ENCODE measurements around the gene BCL2. TPM values are rescaled to one million over a fixed set of nuclear protein-coding genes. Genes with fewer than 3 reads are reported as not detected.

BCL2 gene
- total and polyA plus RNA-seq, 3 donors from 2014 or later: 6.3 to 20.8 (median 16.0) TPM

DNA sequence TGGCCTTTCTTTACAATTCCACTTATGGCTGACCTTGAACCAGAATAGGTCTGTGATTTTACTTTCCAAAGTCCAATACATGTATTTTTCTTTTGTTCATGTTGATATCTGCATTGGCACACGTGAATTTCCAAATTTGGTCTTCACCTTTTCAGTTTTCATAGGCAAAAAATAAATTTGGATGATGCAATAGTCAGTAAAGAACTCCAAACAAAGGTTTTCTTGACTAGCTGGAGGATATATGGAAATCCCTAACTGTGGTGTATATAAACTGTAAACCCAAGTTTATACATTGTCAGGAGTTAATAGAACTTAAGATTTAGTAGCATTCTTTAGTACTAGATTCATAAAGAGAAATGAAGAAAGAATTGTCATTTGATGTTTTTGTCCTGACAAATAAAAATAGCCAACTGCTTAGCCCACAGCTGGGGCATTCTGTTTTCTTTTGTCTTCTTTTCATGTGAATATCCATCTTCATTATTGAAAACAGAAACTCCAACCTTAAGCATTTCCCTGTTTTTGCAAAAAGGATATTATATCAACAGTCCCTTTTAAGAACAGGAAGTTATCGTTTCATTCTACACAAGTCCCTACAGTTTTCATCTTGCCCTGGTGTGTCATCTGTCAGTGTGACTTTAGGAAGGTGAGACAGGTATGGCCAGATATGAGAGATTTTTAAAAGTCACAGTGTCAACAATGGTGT is 132.9 kb downstream of the BCL2 start:
- no peaks in the 10 kb centered on the region for H3K9me3 ChIP-seq
- no peaks in the 10 kb centered on the region for H3K27me3 ChIP-seq
- DNase-seq: no peak
- H3K36me3 ChIP-seq (ENCODE audit: low read depth, missing control alignments): no peaks in the 10 kb centered on the region
- no peak overlapping the region for H3K4me3 ChIP-seq
- 60 to 69% methylated on average over 2 of the region's 2 CpGs for WGBS, 2 donors
- TF ChIP-seq, protein P1, sequence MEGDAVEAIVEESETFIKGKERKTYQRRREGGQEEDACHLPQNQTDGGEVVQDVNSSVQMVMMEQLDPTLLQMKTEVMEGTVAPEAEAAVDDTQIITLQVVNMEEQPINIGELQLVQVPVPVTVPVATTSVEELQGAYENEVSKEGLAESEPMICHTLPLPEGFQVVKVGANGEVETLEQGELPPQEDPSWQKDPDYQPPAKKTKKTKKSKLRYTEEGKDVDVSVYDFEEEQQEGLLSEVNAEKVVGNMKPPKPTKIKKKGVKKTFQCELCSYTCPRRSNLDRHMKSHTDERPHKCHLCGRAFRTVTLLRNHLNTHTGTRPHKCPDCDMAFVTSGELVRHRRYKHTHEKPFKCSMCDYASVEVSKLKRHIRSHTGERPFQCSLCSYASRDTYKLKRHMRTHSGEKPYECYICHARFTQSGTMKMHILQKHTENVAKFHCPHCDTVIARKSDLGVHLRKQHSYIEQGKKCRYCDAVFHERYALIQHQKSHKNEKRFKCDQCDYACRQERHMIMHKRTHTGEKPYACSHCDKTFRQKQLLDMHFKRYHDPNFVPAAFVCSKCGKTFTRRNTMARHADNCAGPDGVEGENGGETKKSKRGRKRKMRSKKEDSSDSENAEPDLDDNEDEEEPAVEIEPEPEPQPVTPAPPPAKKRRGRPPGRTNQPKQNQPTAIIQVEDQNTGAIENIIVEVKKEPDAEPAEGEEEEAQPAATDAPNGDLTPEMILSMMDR (IDR thresholded peaks at IDR 0.05): no peak
- no peak for TF ChIP-seq POLR2A (IDR thresholded peaks at IDR 0.05)
- H3K4me1 ChIP-seq: peaks cover 7% of the 10 kb centered on the region
- no peak overlapping the region for H3K27ac ChIP-seq
- intact Hi-C loops (cut with DNase I; ENCODE audit: low total_unique reads): no loop called here

DNA sequence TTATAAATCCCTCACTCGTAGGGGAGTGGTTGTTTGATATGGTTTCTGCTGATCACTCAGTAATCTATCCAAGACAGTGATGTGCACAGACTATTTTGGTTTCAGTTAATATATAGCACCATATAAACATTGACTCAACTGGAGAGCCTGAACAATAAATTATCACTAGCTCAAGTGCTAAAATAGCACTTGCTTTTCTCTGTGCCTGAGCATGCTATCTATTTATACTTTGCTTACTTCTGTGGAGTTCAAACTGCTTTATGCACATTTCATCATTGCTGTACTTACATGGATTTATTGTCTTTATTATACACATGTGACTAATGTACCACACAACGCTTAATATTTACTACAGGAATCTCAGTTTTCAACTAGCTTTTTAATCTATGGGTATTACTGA is 133.6 kb downstream of the BCL2 start:
- no peak overlapping the region for H3K4me3 ChIP-seq
- no peak for DNase-seq
- H3K4me1 ChIP-seq: peaks cover 7% of the 10 kb centered on the region
- H3K27me3 ChIP-seq: no peaks in the 10 kb centered on the region
- TF ChIP-seq, protein P1 (IDR thresholded peaks at IDR 0.05): no peak
- no peak for TF ChIP-seq POLR2A (IDR thresholded peaks at IDR 0.05)
- no peaks in the 10 kb centered on the region for H3K36me3 ChIP-seq (ENCODE audit: low read depth, missing control alignments)
- H3K9me3 ChIP-seq: no peaks in the 10 kb centered on the region
- no peak overlapping the region for H3K27ac ChIP-seq
- intact Hi-C loops (cut with DNase I; ENCODE audit: low total_unique reads): no loop called here
- 83 to 85% methylated on average over 2 of the region's 2 CpGs for WGBS, 2 donors

DNA sequence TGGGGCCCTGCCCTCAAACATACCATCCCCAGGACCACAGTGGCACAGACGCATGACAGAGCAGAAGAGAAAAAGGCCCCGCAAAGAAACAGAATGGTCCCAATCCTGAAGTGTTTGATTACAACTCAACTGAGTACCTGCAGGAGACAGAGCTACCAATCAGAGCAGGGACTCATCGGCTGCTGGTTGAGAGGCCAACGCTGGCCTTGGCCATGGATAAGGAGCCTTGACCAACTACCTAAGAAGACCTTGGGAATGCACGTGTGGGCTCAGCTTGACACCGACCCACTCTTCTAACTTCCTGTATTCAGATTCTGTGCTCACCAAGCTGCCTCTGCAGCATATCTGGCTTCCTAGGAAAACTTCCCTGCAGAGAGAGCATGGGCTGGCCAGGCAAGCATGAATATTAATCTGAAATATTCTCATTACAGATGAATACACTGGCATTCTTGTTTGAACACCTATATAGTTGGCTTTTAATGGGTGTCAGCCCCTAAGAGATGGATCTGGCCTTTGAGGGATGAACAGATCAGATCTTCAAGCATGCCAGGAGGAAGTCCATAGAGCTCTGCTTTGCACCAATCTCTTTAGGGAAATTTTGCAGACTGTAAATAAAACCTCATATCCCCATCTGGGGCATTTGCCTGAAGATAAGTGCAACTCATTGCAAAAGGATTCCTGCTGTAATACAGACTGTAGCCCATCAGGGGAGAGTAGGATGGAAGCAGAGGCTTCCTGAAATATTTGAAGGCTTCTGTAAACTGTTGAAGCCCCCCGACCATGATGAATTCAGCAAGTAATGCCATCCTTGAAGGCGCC is 135.4 kb downstream of the BCL2 start:
- intact Hi-C loops (cut with DNase I; ENCODE audit: low total_unique reads): no loop called here
- no peaks in the 10 kb centered on the region for H3K27me3 ChIP-seq
- no peaks in the 10 kb centered on the region for H3K9me3 ChIP-seq
- H3K36me3 ChIP-seq (ENCODE audit: low read depth, missing control alignments): no peaks in the 10 kb centered on the region
- no peak for DNase-seq
- TF ChIP-seq, protein P1 (IDR thresholded peaks at IDR 0.05): no peak
- no peak for TF ChIP-seq POLR2A (IDR thresholded peaks at IDR 0.05)
- no peak overlapping the region for H3K4me3 ChIP-seq
- no peak overlapping the region for H3K27ac ChIP-seq
- WGBS, 2 donors: 73 to 88% methylated on average over 8 of the region's 8 CpGs
- peaks cover 9% of the 10 kb centered on the region for H3K4me1 ChIP-seq

DNA sequence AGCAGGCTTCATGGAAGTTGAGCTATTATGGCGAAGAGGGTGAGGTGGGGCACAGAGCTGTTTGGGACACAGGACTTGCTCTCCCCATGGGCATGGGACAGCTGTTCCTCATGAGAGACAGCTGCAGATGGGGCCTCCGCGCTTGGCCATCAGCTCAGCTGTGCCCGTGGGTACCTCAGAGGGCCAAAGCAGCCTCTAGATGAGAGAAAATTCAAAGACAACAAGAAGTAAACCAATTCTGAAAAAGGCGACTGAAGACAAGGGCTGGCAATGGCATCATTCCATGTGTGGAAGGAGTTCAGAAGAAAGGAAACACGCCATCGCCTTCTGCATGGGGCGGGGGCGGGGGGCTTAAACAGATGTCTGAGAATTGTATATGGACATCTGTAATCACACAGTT is 136.2 kb downstream of the BCL2 start:
- Histone ChIP-seq H3K27me3 (no peaks in the 10 kb centered on the region), H3K36me3 (ENCODE audit: low read depth, missing control alignments) (no peaks in the 10 kb centered on the region), H3K27ac (no peak overlapping the region), H3K9me3 (no peaks in the 10 kb centered on the region), H3K4me3 (no peak overlapping the region), H3K4me1 (peaks cover 17% of the 10 kb centered on the region)
- 91% methylated on average over 9 of the region's 9 CpGs for WGBS, 2 donors
- no peak for DNase-seq
- TF ChIP-seq, protein P1 (IDR thresholded peaks at IDR 0.05): no peak
- TF ChIP-seq POLR2A (IDR thresholded peaks at IDR 0.05): no peak
- intact Hi-C loops (cut with DNase I; ENCODE audit: low total_unique reads): no loop called here
